ENCODE data around the gene IL20RB. TPM values are rescaled to one million over a fixed set of nuclear protein-coding genes. Genes with fewer than 3 reads are reported as not detected.

Gene IL20RB
- total RNA-seq, 2 experiments from 2014 or later = 1.1 to 3.1 TPM

- H3K4me1 ChIP-seq (ENCODE audit: insufficient read depth, low read length, poor library complexity, severe bottlenecking) = no peaks in the 10 kb centered on the region
- no peaks in the 10 kb centered on the region for H3K9me3 ChIP-seq (ENCODE audit: low read length)
- ChIA-PET POLR2A (interaction anchor here (1.2 kb wide), 1 partner anchor 15 kb away, joined by 3 read pairs; no protein-coding TSS in a partner anchor), CTCF (ENCODE audit: unreplicated experiment) (no interaction called here)
- TF ChIP-seq EZH2phosphoT487 (IDR thresholded peaks at IDR 0.05; ENCODE audit: borderline replicate concordance, low read depth, low read length) (no peak), CTCF (conservative IDR thresholded peaks at IDR 0.05; ENCODE audit: low read length) (no peak)
- H3K36me3 ChIP-seq (ENCODE audit: insufficient read depth, low read length) = no peaks in the 10 kb centered on the region
- no peaks in the 10 kb centered on the region for H4K20me1 ChIP-seq (ENCODE audit: insufficient read depth, low read length)
- H3K4me2 ChIP-seq (ENCODE audit: low read length) = no peak overlapping the region
- H3K9me2 ChIP-seq (ENCODE audit: insufficient read depth, low read length) = no peaks in the 10 kb centered on the region
- no peak for DNase-seq (ENCODE audit: low spot score)
- no peak overlapping the region for H3K4me3 ChIP-seq (ENCODE audit: low read depth, low read length, poor library complexity, severe bottlenecking)
- no peak overlapping the region for H2AFZ ChIP-seq (ENCODE audit: low read length)
- no peak overlapping the region for H3K27ac ChIP-seq (ENCODE audit: low read depth, low read length, poor library complexity, severe bottlenecking)
- no peaks in the 10 kb centered on the region for H3K79me2 ChIP-seq (ENCODE audit: insufficient read depth, low read depth, low read length)
- no TSS peak for BruUV-seq (replicated peaks)
- intact Hi-C loops (cut with micrococcal nuclease; ENCODE audit: unreplicated experiment) = no loop called here
Measured at GRCh38 chr3:137052298-137052697, 94.5 kb downstream of the IL20RB start.

Other genes with a start within 250 kb of the IL20RB start
- 30.7 and 32.8 TPM in 2 replicates for gene STAG1, start 205.6 kb upstream of the IL20RB start, total RNA-seq (2014; rRNA removed; shearing (Covaris generic))
- 46.6 and 49.9 TPM in 2 replicates for gene STAG1, start 205.6 kb upstream of the IL20RB start, total RNA-seq (2022)
- gene SLC35G2, start 138.9 kb upstream of the IL20RB start, total RNA-seq (2014; rRNA removed; shearing (Covaris generic)) = 0.13 TPM in 1 of 2 replicates, not detected in the other
- gene SLC35G2, start 138.9 kb upstream of the IL20RB start, total RNA-seq (2022) = 0.40 and 0.59 TPM in 2 replicates
- 24.9 and 35.2 TPM in 2 replicates for gene NCK1, start 95.8 kb upstream of the IL20RB start, total RNA-seq (2014; rRNA removed; shearing (Covaris generic))
- gene NCK1, start 95.8 kb upstream of the IL20RB start, total RNA-seq (2022) = 38.1 and 46.2 TPM in 2 replicates

Measured in OCI-LY7 (cell line).